Muscle layer of duodenum (tissue), 2 donors: ENCODE measurements around the gene SAFB.

ENCODE experiments used
- H3K27ac ChIP-seq: one replicate; pipeline ENCODE4 v1.7.0; 2013; ENCODE audit warnings: mild to moderate bottlenecking, low read length
- H3K27me3 ChIP-seq: one replicate; pipeline ENCODE4 v1.7.0; 2013; ENCODE audit warnings: low read depth, mild to moderate bottlenecking, control low read depth, low read length
- H3K36me3 ChIP-seq, 2 donors: one replicate each; pipeline ENCODE4 v1.7.0; 2013; ENCODE audit warnings: low read length in 2 of 2, control low read depth in 1 of 2, mild to moderate bottlenecking in 1 of 2; ENCODE audit not compliant: insufficient read depth in 2 of 2, control insufficient read depth in 1 of 2
- H3K4me1 ChIP-seq, 2 donors: one replicate each; pipeline ENCODE4 v1.7.0; 2013; ENCODE audit warnings: low read length in 2 of 2, mild to moderate bottlenecking in 2 of 2, control low read depth in 1 of 2, moderate library complexity in 1 of 2; ENCODE audit not compliant: insufficient read depth in 2 of 2, control insufficient read depth in 1 of 2
- H3K4me3 ChIP-seq, 2 donors: one replicate each; pipeline ENCODE4 v1.7.0; 2013; ENCODE audit warnings: low read length in 2 of 2, low read depth in 1 of 2, mild to moderate bottlenecking in 1 of 2
- H3K9me3 ChIP-seq, 2 donors: one replicate each; pipeline ENCODE4 v1.7.0; 2013; ENCODE audit warnings: low read length in 2 of 2, control low read depth in 1 of 2, mild to moderate bottlenecking in 1 of 2; ENCODE audit not compliant: control insufficient read depth in 1 of 2
- donor health status: healthy.

SAFB gene

DNA sequence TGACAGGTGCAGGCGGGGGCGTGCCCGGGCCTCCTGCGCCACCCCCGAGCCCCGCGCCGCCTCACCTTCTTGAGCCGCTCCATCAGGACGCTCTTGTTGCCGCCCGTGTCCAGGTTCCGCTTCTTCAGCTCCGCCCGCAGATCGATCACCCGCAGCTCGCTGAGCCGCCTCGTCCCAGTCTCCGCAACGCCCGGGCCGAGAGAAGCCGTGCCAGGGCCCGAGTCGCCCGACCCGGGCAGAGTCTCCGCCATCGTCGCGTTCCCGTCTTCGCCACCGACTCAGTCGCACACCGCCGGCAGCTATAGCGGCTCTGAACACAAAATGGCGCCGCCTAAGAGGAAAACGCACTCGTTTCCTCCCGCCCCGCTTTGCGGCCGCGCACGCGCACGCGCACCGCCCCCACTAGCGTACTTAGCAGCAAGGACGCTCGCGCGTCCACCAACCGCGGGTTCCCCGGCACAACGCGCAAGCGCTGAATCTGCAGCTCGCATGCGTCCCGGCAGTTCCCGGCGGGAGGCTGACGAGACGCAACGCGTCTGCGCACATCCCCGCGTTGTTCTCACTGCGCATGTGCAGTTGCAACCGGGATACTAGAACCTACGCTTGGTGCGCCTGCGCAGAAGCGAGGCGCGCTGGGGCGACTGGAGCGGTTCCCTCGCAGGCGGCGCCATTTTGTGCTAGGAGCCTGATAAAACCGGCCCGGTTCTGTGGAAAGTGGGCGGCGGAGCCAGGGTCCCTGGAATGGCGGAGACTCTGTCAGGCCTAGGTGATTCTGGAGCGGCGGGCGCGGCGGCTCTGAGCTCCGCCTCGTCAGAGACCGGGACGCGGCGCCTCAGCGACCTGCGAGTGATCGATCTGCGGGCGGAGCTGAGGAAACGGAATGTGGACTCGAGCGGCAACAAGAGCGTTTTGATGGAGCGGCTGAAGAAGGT lies at the start of gene SAFB, which contains the start of gene SAFB2:
Gene SAFB, plus strand, starts transcription at position 619 of the 932 bp plus-strand sequence. Its CDS starts 123 bp downstream, at position 742.
Gene SAFB2, minus strand, starts transcription at position 312 of the 932 bp plus-strand sequence. Its CDS starts 61 bp downstream, at position 251.
- Histone ChIP-seq H3K27me3 (no peaks in the 10 kb centered on the region), H3K4me1 (peaks cover 31 to 71% of the 10 kb centered on the region in 2 donors), H3K4me3 (peak within 1 kb of the TSS; percentile 95 to 99), H3K9me3 (no peaks in the 10 kb centered on the region), H3K27ac (peak within 1 kb of the TSS; percentile 81), H3K36me3 (peaks cover 29 to 40% of the 10 kb centered on the region in 2 donors)

DNA sequence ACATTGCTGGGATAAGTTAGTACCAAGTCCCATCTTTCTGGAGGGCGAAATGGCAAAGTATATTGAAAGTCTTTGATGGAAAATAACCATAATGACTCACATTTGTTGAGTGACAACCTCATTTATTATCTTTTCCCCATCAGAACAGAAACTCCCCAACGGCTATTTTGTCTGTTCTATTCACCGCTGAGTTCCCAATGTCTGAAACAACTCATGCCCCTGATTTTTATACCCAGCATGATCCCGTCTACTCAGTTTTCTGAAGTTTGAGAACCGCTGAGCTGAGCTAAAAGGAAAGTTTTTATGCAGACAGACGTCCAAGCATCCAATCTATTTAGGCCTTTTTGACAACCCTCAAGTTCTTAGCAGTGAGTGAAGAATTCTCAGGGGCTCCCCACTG lies 47.3 kb upstream of the SAFB start:
- H3K27ac ChIP-seq, result no peak overlapping the region
- no peaks in the 10 kb centered on the region for H3K9me3 ChIP-seq
- H3K4me3 ChIP-seq, result no peak overlapping the region
- no peaks in the 10 kb centered on the region for H3K27me3 ChIP-seq
- H3K36me3 ChIP-seq, result no peaks in the 10 kb centered on the region
- H3K4me1 ChIP-seq, result peaks cover 0 to 6% of the 10 kb centered on the region in 2 donors

DNA sequence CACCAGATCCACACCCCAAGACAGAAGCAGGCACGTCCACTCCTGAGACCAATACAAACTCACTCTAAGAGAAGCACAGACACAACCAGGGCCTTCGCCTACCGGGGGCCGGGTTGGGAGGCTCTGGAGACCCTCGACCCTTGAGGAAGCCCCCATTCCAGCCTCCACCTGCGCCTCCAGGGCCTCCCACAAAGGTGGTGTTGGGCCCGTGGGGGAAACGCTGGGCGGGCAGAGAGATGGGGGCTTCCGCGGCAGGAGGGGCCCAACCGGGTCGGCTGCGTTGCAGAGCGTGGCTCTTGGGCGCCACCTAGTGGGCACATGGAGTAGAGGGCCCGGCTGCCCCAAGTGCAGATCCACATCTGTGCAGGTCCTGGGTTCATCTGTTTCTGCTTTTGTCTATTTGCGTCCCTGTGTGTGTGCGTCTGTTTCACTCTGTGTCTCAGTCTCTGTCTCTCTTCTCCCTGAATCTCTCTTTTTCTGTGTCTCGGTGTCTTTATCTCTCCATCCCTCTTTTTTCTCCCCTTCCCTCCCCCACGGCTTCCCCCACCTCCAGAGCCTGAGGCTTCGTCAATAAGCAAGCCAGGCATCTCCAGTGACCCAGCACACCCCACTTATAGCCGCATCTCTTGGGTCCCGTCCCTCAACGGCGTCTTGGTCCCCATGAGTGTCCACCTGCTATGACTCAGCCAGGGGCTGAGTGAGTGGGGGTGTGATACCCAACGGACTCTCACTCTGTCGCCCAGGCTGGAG lies 44.6 kb upstream of the SAFB start:
- H3K27me3 ChIP-seq, result no peaks in the 10 kb centered on the region
- H3K4me3 ChIP-seq, result no peak overlapping the region
- H3K27ac ChIP-seq, result no peak overlapping the region
- no peaks in the 10 kb centered on the region for H3K9me3 ChIP-seq
- H3K36me3 ChIP-seq, result no peaks in the 10 kb centered on the region
- peaks cover 0 to 6% of the 10 kb centered on the region in 2 donors for H3K4me1 ChIP-seq

DNA sequence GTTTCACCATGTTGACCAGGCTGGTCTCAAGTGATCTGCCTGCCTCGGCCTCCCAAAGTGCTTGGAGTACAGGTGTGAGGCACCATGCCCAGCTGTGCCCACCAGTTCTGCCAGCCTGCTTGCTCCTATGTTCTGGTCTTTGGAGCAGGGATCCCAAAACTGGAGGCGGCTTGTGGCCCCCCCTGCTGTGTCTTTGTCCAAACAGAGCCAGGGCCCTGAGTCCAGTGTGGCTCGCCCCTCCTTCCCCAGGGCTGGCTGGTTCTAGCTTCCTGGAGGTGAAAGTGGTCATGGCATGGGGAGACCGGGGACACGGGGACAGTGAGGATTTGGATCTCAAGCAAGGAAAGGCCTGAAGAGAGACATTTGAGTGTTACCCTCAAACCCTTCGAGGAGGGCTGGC lies 43.6 kb upstream of the SAFB start:
- H3K4me1 ChIP-seq, result peaks cover 0 to 6% of the 10 kb centered on the region in 2 donors
- H3K4me3 ChIP-seq, result no peak overlapping the region
- no peak overlapping the region for H3K27ac ChIP-seq
- no peaks in the 10 kb centered on the region for H3K36me3 ChIP-seq
- no peaks in the 10 kb centered on the region for H3K9me3 ChIP-seq
- H3K27me3 ChIP-seq, result no peaks in the 10 kb centered on the region

- Histone ChIP-seq H3K36me3 (no peaks in the 10 kb centered on the region), H3K4me1 (peaks cover 0 to 6% of the 10 kb centered on the region in 2 donors), H3K27me3 (no peaks in the 10 kb centered on the region), H3K9me3 (no peaks in the 10 kb centered on the region), H3K4me3 (no peak overlapping the region), H3K27ac (no peak overlapping the region)
These were observed 43.2 kb upstream of the SAFB start for GRCh38 chr19:5579697-5580096.

- Histone ChIP-seq H3K27ac (no peak overlapping the region), H3K27me3 (no peaks in the 10 kb centered on the region), H3K36me3 (no peaks in the 10 kb centered on the region), H3K4me1 (peaks cover 0 to 7% of the 10 kb centered on the region in 2 donors), H3K4me3 (no peak overlapping the region), H3K9me3 (no peaks in the 10 kb centered on the region)
These were observed 42.7 kb upstream of the SAFB start for GRCh38 chr19:5580161-5580571.

- no peaks in the 10 kb centered on the region for H3K27me3 ChIP-seq
- H3K27ac ChIP-seq, result no peak overlapping the region
- H3K36me3 ChIP-seq, result peaks cover 25 to 37% of the 10 kb centered on the region in 2 donors
- peaks cover 0 to 14% of the 10 kb centered on the region in 2 donors for H3K4me1 ChIP-seq
- H3K4me3 ChIP-seq, result no peak overlapping the region
- no peaks in the 10 kb centered on the region for H3K9me3 ChIP-seq
These were observed 37.2 kb upstream of the SAFB start for GRCh38 chr19:5585461-5586299.

- peaks cover 0 to 14% of the 10 kb centered on the region in 2 donors for H3K4me1 ChIP-seq
- no peak overlapping the region for H3K27ac ChIP-seq
- peaks cover 29 to 42% of the 10 kb centered on the region in 2 donors for H3K36me3 ChIP-seq
These were observed 36.4 kb upstream of the SAFB start for GRCh38 chr19:5586300-5587070.

GRCh38 chr19:5587071-5587455 lies 35.8 kb upstream of the SAFB start:
- H3K36me3 ChIP-seq, result peaks cover 35 to 48% of the 10 kb centered on the region in 2 donors
- H3K27me3 ChIP-seq, result no peaks in the 10 kb centered on the region
- no peak overlapping the region for H3K27ac ChIP-seq
- no peak overlapping the region for H3K4me3 ChIP-seq
- peaks cover 0 to 14% of the 10 kb centered on the region in 2 donors for H3K4me1 ChIP-seq
- H3K9me3 ChIP-seq, result no peaks in the 10 kb centered on the region

More at GRCh38 chr19:5586300-5587070, 36.4 kb upstream of the SAFB start:
- Histone ChIP-seq H3K27me3 (no peaks in the 10 kb centered on the region), H3K9me3 (no peaks in the 10 kb centered on the region), H3K4me3 (no peak overlapping the region)

DNA sequence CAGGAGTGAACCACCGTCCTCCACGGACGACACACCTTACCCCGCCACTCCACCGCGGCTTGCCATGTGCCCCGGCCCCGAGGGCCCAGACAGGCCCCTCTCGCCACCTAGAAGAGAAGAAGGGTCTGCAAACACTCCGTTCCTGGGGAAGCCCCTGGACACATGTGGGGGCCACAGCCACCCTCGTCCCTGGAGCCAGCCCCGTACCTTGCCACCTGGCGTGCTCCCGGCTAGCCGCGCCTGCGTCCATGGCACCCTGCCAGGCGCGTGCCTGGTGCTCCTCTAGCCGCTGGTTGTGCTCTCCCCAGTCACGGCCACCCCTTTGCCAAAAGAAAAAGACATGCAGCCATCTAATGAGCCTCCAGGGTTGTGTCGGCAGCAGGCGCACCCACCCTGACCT lies 35.2 kb upstream of the SAFB start:
- H3K9me3 ChIP-seq, result no peaks in the 10 kb centered on the region
- no peak overlapping the region for H3K4me3 ChIP-seq
- H3K36me3 ChIP-seq, result peaks cover 41 to 54% of the 10 kb centered on the region in 2 donors
- H3K4me1 ChIP-seq, result peaks cover 0 to 14% of the 10 kb centered on the region in 2 donors
- no peaks in the 10 kb centered on the region for H3K27me3 ChIP-seq
- no peak overlapping the region for H3K27ac ChIP-seq
